ENCODE measurements around the gene NUBPL.

DNA sequence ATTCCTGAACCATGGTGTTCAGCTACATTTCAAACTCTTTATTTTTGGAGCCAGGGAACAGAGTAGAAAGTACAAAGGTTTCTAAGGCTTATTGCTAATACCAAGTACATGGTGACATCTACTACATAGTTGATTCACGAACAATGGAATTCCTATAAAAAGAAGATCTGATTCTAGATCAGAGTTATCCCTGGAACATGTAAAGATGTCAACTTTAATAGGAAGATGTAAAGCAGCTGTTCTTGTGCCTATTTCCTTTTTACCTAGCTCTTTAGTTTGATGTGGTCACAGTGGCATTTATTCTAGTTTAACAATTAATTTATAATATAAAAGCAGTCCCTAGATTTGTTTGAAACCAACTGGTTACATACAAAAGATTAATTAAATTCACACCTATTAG, 99.5 kb downstream of the NUBPL start:
- TF ChIP-seq, protein P1, sequence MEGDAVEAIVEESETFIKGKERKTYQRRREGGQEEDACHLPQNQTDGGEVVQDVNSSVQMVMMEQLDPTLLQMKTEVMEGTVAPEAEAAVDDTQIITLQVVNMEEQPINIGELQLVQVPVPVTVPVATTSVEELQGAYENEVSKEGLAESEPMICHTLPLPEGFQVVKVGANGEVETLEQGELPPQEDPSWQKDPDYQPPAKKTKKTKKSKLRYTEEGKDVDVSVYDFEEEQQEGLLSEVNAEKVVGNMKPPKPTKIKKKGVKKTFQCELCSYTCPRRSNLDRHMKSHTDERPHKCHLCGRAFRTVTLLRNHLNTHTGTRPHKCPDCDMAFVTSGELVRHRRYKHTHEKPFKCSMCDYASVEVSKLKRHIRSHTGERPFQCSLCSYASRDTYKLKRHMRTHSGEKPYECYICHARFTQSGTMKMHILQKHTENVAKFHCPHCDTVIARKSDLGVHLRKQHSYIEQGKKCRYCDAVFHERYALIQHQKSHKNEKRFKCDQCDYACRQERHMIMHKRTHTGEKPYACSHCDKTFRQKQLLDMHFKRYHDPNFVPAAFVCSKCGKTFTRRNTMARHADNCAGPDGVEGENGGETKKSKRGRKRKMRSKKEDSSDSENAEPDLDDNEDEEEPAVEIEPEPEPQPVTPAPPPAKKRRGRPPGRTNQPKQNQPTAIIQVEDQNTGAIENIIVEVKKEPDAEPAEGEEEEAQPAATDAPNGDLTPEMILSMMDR (IDR thresholded peaks at IDR 0.05; ENCODE audit: low read depth, low read length): no peak
- TF ChIP-seq, protein P2, sequence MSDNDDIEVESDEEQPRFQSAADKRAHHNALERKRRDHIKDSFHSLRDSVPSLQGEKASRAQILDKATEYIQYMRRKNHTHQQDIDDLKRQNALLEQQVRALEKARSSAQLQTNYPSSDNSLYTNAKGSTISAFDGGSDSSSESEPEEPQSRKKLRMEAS (IDR thresholded peaks at IDR 0.05; ENCODE audit: low read depth, low read length): no peak
